HEK293 (cell line): ENCODE results near the gene AMACR.
"Not testable (repeated sequence)": the region's sequence is repeated elsewhere in the genome, so short reads cannot be mapped to it uniquely, and the experiment has no call there.

Source experiments
- CTCF ChIA-PET: fragments of 350-600 bp; formaldehyde crosslinking; extraction: SDS; loops from one replicate; lab custom pipeline; 2021; ENCODE audit warnings: antibody characterized with exemption; lab: Yijun Ruan, JAX
- POLR2A ChIA-PET: fragments of 300-600 bp; formaldehyde crosslinking; extraction: SDS; loops from one replicate; lab custom pipeline; 2020; ENCODE audit warnings: antibody characterized with exemption, inconsistent platforms; lab: Yijun Ruan, JAX
- H3K27ac ChIP-seq: fragments of 200-500 bp; sonication (Bioruptor generic); 2 replicates; pipeline ENCODE4 v1.5.1; 2014; ENCODE audit warnings: low read depth, low read length, control low read depth, inconsistent platforms; ENCODE audit errors: extremely low read depth
- H3K36me3 ChIP-seq, 2 experiments: fragments of 200-500 bp in 1 of 2; sonication (Bioruptor generic) in 1 of 2; 1 replicate in 1 of 2; 2 replicates in 1 of 2; pipeline ENCODE4 v1.5.1; 2014 to 2017; ENCODE audit warnings: inconsistent platforms in 2 of 2, low read length in 2 of 2; ENCODE audit not compliant: control insufficient read depth in 2 of 2, insufficient read depth in 1 of 2
- H3K4me1 ChIP-seq: fragments of 200-500 bp; sonication (Bioruptor generic); 2 replicates; pipeline ENCODE4 v1.5.1; 2014; ENCODE audit warnings: mild to moderate bottlenecking, low read length, inconsistent platforms; ENCODE audit not compliant: control insufficient read depth, insufficient read depth
- H3K4me3 ChIP-seq: 2 replicates; pipeline ENCODE4 v1.5.1; 2011; ENCODE audit warnings: low read depth, mild to moderate bottlenecking, control low read depth, low read length, moderate library complexity
- H3K9me3 ChIP-seq: fragments of 200-500 bp; sonication (Bioruptor generic); 2 replicates; pipeline ENCODE4 v1.5.1; 2014; ENCODE audit warnings: low read depth, low read length, inconsistent platforms; ENCODE audit not compliant: control insufficient read depth, insufficient read depth
- FEZF1 ChIP-seq: fragments of 450-650 bp; formaldehyde crosslinking; IDR thresholded peaks from 2 replicates; pipeline ENCODE4 v1.5.1; 2016; ENCODE audit warnings: missing biosample characterization, missing genetic modification characterization
- KLF10 ChIP-seq: fragments of 450-650 bp; IDR thresholded peaks from 2 replicates; pipeline ENCODE4 v1.5.1; 2018; ENCODE audit warnings: missing biosample characterization, mild to moderate bottlenecking, missing genetic modification characterization
- SCRT2 ChIP-seq: fragments of 450-650 bp; formaldehyde crosslinking; IDR thresholded peaks from 2 replicates; pipeline ENCODE4 v1.5.1; 2016; ENCODE audit warnings: missing biosample characterization, missing genetic modification characterization
- ZBTB17 ChIP-seq: fragments of 450-650 bp; formaldehyde crosslinking; IDR thresholded peaks from 2 replicates; pipeline ENCODE4 v1.5.1; 2016; ENCODE audit warnings: missing biosample characterization, missing genetic modification characterization
- ZBTB48 ChIP-seq: fragments of 450-650 bp; formaldehyde crosslinking; IDR thresholded peaks from 2 replicates; pipeline ENCODE4 v1.5.1; 2016; ENCODE audit warnings: missing biosample characterization, missing genetic modification characterization
- ZBTB6 ChIP-seq: fragments of 450-650 bp; formaldehyde crosslinking; IDR thresholded peaks from 2 replicates; pipeline ENCODE4 v1.5.1; 2017; ENCODE audit warnings: missing biosample characterization, missing genetic modification characterization
- ZBTB8A ChIP-seq: fragments of 450-650 bp; formaldehyde crosslinking; IDR thresholded peaks from 2 replicates; pipeline ENCODE4 v1.5.1; 2016; ENCODE audit warnings: missing biosample characterization, missing genetic modification characterization
- ZNF174 ChIP-seq: fragments of 450-650 bp; formaldehyde crosslinking; IDR thresholded peaks from 2 replicates; pipeline ENCODE4 v1.5.0; 2017; ENCODE audit warnings: missing biosample characterization, mild to moderate bottlenecking, missing genetic modification characterization
- ZNF274 ChIP-seq, 2 experiments: fragments of 200-500 bp in 1 of 2; fragments of 450-650 bp in 1 of 2; sonication (Bioruptor generic) in 1 of 2; formaldehyde crosslinking in 1 of 2; IDR thresholded peaks; 2 replicates each; pipeline versions ENCODE4 v1.5.1 to v1.6.1; 2014 to 2016; ENCODE audit warnings: borderline replicate concordance in 1 of 2, inconsistent platforms in 1 of 2, low read length in 1 of 2, missing biosample characterization in 1 of 2, missing genetic modification characterization in 1 of 2
- ZNF335 ChIP-seq: fragments of 450-650 bp; formaldehyde crosslinking; conservative IDR thresholded peaks from 2 replicates; pipeline ENCODE4 v1.5.1; 2016; ENCODE audit warnings: missing biosample characterization, missing genetic modification characterization
- ZNF37A ChIP-seq: fragments of 450-650 bp; IDR thresholded peaks from 2 replicates; pipeline ENCODE4 v1.5.1; 2018; ENCODE audit warnings: missing biosample characterization, missing genetic modification characterization
- ZNF394 ChIP-seq: fragments of 450-650 bp; formaldehyde crosslinking; IDR thresholded peaks from 2 replicates; pipeline ENCODE4 v1.5.1; 2016; ENCODE audit warnings: missing biosample characterization, missing genetic modification characterization, mild to moderate bottlenecking, moderate library complexity, borderline replicate concordance
- ZNF623 ChIP-seq: fragments of 450-650 bp; formaldehyde crosslinking; IDR thresholded peaks from 2 replicates; pipeline ENCODE4 v1.5.1; 2016; ENCODE audit warnings: missing biosample characterization, missing genetic modification characterization
- TF ChIP-seq, protein P1 (sequence below): fragments of 450-650 bp; formaldehyde crosslinking; IDR thresholded peaks from 2 replicates; pipeline ENCODE4 v1.5.1; 2017; ENCODE audit warnings: missing biosample characterization, missing genetic modification characterization

The AMACR gene

GRCh38 chr5:34011536-34011935 is 3.7 kb upstream of the AMACR start (continued):
- no peak for TF ChIP-seq ZNF623

GRCh38 chr5:34010146-34010545 is 2.3 kb upstream of the AMACR start:
- H3K4me1 ChIP-seq, H3K27ac ChIP-seq, H3K9me3 ChIP-seq, H3K4me3 ChIP-seq, H3K36me3 ChIP-seq, POLR2A ChIA-PET: not testable (repeated sequence)
- CTCF ChIA-PET, result interaction anchor here (0.9 to 1.3 kb wide), 2 partner anchors 12 to 276 kb away, joined by 3 to 5 read pairs; no protein-coding TSS in a partner anchor

GRCh38 chr5:34009610-34010009 is 1.8 kb upstream of the AMACR start:
- TF ChIP-seq ZBTB17 (tag by site-specific recombination) (no peak), SCRT2 (tag by site-specific recombination) (peak; percentile 74), FEZF1 (tag by site-specific recombination) (peak; percentile 53)
- H3K36me3 ChIP-seq, result peaks cover 0 to 4% of the 10 kb centered on the region in 2 experiments; a peak in 1 of 3 replicates
- H3K27ac ChIP-seq, result no peak overlapping the region
- H3K4me1 ChIP-seq, result peaks cover 9% of the 10 kb centered on the region
- no peak overlapping the region for H3K4me3 ChIP-seq
- ChIA-PET POLR2A (no interaction called here), CTCF (interaction anchor here (1.1 kb wide), 1 partner anchor 10 kb away, joined by 3 read pairs; no protein-coding TSS in a partner anchor)
- H3K9me3 ChIP-seq, result no peaks in the 10 kb centered on the region; the same call in 1 of the 2 replicates

DNA sequence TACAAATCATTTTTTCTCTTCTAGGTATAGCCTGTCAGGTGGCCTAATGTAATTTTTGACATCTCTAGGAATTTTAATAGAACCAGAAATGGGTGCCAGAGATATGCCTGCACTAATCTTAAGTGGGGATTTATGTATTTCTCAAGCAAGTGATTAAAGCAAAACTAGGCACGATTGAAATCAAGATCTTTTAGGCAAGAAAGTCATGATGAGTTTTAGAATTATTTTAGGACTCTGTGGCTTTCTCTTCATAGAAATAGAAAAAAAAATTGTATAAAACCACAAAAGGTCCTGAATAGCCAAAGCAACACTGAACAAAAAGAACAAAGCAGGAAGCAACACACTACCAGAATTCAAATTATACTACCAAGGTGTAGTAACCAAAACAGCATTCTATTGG is 952 bp upstream of the AMACR start:
- Histone ChIP-seq H3K4me1 (peaks cover 9% of the 10 kb centered on the region), H3K27ac (peak overlapping the region; percentile 92; the same call in 1 of the 2 replicates), H3K9me3 (no peaks in the 10 kb centered on the region; the same call in 1 of the 2 replicates), H3K4me3 (no peak overlapping the region), H3K36me3 (peaks cover 0 to 10% of the 10 kb centered on the region in 2 experiments; a peak in 1 of 3 replicates)
- TF ChIP-seq ZNF37A (tag by site-specific recombination) (no peak), ZNF394 (tag by site-specific recombination) (no peak), KLF10 (no peak), ZNF335 (tag by site-specific recombination) (peak; percentile 93), ZNF274 (IDR thresholded peaks at IDR 0.05; ENCODE audit: low read length) (no peak), ZNF274 (tag by site-specific recombination; IDR thresholded peaks at IDR 0.05; ENCODE audit: borderline replicate concordance) (no peak), ZBTB6 (no peak), ZBTB8A (no peak), ZBTB48 (tag by site-specific recombination) (no peak), ZNF174 (tag by site-specific recombination) (no peak)
- TF ChIP-seq, protein P1, sequence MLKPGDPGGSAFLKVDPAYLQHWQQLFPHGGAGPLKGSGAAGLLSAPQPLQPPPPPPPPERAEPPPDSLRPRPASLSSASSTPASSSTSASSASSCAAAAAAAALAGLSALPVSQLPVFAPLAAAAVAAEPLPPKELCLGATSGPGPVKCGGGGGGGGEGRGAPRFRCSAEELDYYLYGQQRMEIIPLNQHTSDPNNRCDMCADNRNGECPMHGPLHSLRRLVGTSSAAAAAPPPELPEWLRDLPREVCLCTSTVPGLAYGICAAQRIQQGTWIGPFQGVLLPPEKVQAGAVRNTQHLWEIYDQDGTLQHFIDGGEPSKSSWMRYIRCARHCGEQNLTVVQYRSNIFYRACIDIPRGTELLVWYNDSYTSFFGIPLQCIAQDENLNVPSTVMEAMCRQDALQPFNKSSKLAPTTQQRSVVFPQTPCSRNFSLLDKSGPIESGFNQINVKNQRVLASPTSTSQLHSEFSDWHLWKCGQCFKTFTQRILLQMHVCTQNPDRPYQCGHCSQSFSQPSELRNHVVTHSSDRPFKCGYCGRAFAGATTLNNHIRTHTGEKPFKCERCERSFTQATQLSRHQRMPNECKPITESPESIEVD (tag by site-specific recombination), result 0 out of 2 replicates have a peak, but pooled peaks have one; percentile 14
- POLR2A ChIA-PET, result interaction anchor here (0.8 to 1.5 kb wide), 10 partner anchors 9 to 920 kb away, joined by 3 to 6 read pairs (median 4); partner anchors contain the start of genes C1QTNF3 and DNAJC21
- CTCF ChIA-PET, result interaction anchor here (1.1 to 1.7 kb wide), 2 partner anchors 9 to 11 kb away, joined by 3 to 9 read pairs; no protein-coding TSS in a partner anchor
